NCI-H748 (cell line): ENCODE results near the gene CATSPER4.

Source experiments
- DNase-seq: peaks from one replicate; lab custom pipeline; 2025; ENCODE audit not compliant: unreplicated experiment; lab: John Stamatoyannopoulos, UW

CATSPER4 gene

DNA sequence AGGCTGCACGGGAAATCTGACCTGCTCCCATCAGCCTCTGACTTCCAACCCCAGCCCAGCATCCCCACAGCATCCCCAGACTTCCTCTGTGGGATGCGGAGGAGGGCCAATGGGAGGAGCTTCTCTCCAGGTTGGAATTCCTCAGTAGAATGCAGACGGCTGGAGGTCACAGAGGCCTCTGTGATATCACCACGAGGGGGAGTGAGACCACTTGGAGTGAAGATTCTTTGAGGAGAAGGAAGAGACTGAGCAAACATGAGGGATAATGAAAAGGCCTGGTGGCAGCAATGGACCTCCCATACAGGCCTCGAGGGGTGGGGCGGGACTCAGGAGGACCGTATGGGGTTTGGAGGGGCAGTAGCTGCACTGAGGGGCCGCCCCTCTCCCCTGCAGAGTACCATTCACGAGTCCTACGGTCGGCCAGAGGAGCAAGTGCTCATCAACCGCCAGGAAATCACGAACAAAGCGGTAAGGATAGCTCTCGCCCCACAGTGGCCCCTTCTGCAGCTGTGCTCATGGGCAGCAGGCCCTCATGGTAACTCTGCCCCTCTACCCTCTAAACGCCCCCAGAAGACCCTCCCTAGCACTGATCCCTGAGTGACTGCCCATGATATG lies at the start of gene CATSPER4:
Gene CATSPER4 (plus strand): TSS at position 230 of the 615 bp plus-strand sequence. CDS start 26 bp downstream, at position 256.
- DNase-seq, result peak; percentile 9

DNA sequence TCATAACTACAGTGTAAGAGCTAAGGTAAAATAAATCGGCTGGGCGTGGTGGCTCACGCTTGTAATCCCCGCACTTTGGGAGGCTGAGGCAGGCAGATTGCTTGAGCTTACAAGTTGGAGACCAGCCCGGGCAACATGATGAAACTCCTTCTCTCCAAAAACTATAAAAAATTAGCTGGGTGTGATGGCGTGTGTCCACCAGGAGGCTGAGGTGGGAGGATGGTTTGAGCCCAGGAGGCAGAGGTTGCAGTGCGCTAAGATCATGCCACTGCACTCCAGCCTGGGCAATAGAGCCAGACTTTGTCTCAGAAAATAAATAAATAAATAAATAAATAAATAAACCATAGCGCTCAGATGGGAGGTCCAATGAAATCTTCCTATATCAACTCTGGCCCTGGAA lies 48.2 kb upstream of the CATSPER4 start:
- no peak for DNase-seq

GRCh38 chr1:26145041-26145959 lies 45.1 kb upstream of the CATSPER4 start:
- peak; percentile 89 for DNase-seq

DNA sequence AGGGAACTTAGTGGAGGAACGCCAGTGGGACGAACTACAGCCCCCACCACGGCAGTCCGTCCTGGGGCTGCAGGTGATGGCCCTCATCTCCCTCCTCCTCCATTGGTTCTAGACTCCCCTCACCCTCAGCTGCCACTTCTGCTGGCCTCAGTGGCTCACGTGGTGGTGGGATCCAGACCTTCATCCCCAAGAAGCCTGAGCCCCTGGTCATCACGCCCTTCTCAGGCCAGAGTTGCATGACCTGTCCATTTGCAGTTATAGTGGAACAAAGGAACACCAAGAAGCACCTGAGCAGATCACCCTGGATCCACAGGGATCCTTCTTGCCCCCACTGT lies 44.5 kb upstream of the CATSPER4 start:
- DNase-seq, result no peak

DNA sequence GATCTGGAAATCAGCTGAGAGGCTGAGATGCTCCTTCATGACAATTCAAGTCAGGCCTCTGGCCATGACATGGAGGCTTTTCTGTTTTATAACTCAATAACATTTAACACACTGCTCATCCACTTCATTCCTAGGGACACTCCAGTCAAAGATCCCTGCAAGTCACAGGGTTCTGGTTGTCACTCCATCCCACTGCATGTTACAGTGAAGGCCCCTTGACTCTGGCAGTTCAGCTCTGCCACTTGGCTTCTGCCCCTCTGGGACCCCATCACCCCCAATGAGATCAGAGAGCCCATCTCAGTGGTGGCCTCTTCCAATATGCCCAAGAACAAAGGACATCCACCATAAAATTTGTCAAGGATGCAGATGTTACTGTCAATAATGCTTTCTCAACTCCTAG lies 41.5 kb upstream of the CATSPER4 start:
- DNase-seq, result no peak

DNA sequence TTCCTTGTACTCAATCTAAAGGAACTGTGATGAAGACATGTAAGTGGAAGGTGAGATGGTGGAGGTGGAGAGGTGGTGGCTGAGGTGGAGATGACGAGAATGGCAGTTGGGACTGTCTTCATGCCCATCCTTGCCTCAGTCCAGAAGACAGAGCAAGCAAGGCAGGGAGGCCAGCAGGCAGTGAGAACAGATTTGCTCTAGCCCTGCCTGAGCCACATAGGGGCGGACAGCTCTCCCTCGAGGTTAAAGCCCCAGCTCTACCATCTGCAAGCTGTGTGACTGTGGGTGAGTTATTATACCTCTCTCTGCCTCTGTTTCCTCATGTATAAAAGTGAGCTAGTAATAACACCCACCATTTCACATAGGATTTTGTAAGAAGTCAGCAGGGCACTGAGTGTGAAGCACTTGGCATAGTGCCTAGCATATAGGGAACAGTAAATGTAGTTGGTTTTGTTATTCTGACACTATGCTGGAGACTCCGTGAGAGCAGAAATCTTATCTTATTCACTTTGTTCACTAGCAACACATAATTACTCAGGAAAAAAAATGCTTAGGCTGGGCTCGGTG lies 36.4 kb upstream of the CATSPER4 start:
- DNase-seq, result no peak

GRCh38 chr1:26154750-26155149 lies 35.7 kb upstream of the CATSPER4 start:
- DNase-seq, result no peak

DNA sequence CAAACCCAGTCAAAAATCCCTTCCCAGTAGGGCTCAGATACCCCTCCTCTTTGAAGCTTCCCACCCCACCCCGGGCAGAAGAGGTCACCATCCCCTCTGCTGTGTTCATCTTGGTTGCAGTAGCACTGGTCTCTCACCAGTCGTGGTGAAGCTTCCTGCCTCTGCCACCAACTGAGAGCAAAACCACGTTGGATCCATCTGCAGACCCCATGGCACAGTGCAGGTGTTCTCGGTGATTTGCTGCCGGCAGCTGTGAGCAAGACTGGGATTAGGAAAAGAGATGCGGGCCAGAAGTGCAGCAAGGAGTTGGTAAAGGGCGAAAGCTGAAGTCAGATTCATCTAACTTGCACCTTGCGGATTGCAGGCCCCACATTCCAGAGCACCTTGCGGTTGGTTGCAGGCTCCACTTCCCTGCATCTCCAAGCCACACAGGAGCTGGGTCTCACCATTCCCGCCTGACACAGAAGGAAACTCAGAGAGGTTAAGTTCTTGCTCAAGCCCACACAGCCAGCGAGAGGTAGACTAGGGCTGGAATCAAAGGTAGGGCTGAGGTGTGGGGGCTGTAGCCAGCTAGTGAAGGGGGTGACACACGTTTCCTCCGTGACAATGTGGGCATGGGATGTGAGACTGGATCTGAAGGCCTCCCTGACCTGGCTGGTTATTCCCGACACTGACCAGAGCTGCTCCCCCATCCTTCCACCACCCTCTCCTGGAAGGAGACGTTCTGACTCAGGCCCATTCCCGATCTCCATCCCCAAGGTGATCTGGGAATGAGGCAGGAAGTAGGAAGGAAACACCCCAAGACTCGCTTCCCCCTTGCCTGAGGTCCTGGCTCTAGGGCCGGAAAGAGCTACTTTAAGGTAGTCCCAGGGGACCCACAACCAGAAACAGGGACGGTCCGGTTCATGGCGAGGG lies 34.8 kb upstream of the CATSPER4 start:
- DNase-seq, result no peak

DNA sequence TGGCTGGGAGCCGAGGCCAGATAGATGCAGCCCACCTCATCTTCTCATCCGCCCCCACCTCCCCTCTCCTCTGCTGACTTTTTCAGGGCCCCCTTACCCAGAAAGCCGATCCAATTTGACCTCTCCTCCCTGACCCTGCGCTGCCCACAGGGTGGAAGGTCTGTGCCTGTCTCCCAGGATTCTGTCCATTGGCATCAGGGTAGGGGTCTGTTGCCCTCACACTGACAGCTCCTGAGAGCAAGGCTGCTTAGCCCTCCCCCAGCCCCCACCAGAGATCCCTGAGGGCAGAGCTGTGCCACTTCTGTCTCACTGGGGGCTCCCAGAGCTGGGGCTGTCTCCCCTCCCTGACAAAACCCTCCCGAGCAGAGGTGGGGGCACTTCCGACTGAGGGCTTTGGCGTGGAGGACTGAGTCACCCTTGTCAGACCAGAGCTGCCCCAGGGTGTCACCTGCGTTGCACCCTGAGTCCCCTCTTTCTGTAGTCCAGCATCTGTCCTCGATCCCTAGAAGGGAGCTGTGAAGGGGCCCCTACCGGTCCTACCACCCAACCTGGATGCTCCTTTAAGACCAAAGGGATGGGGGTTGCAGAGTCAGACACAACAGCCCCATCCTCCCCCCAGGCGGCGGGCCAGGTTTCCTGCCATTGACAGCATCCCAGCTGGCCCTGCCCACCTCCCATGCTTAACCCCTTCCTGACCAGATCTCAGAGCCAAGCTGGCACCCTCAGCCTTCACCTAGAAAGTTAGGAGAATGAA lies 33.9 kb upstream of the CATSPER4 start:
- DNase-seq, result no peak

GRCh38 chr1:26158271-26158907 lies 32.0 kb upstream of the CATSPER4 start:
- no peak for DNase-seq

DNA sequence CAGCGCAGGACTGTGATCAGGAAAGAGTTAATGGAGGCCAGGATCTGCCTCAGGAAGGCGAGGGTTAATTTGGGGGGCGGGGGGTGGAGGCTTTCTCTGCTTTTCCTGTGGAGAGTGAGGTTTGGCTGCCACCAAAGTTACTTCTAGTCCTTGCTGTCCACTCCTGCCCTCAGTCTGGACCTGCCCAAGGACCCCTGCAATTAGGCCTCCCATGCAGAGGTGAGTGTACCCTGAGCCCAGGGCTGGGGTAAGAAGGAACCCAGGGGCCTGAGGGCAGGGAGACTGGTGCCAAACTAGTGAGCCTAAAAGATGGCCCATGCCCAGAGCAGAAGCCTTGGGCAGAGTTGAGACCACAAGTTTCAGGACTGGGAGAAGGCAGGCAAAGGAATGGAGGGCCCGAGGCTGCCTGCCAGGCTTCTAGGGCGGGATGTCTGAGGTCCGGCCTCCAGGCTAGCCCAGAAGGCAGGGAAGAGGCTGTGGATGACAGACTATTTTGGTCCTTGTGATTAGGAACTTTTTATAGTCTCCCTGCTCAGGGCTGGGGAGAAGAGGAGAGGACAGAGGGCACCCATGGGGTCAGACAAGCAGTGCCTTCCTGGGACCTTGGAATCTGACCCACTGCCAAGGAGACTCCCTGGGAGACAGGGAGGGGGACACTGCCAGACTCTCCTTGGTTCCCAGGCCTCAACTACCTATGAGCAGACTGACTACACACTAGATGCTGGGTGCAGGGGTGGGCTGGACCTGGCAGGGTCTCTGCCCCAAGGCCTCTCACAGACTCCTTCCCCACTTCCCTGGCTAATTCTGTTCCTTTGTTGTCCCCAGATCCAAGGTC lies 31.3 kb upstream of the CATSPER4 start, which contains the start of gene FAM110D:
Gene FAM110D (plus strand): TSS at position 172 of the 835 bp plus-strand sequence. CDS start 2,213 bp downstream, outside the sequence.
- DNase-seq, result no peak

GRCh38 chr1:26159743-26160039 lies 30.7 kb upstream of the CATSPER4 start:
- no peak for DNase-seq

GRCh38 chr1:26160527-26161414 lies 29.6 kb upstream of the CATSPER4 start:
- no peak for DNase-seq

DNA sequence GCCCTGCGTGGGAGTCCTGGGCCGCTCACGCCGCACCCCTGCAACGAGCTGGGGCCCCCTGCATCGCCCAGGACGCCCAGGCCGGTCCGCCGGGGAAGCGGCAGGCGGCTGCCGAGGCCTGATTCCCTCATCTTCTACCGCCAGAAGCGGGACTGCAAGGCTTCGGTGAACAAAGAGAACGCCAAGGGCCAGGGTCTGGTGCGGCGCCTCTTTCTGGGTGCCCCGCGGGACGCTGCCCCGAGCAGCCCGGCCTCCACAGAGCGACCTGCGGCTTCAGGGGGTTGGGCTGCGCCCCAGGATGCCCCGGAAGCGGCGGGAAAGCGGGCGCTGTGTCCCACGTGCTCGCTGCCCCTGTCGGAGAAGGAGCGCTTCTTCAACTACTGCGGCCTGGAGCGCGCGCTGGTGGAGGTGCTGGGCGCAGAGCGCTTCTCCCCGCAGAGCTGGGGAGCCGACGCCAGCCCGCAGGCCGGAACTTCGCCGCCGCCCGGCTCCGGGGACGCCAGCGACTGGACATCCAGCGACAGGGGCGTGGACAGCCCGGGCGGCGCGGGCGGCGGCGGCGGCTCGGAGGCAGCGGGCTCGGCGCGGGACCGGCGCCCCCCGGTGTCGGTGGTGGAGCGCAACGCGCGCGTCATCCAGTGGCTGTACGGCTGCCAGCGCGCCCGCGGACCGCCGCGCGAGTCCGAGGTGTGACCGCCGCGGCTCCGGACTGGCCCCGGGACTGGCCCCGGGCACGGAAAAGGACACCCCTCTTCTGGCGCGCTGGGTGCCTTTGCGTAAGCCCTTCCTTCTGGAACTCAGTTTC lies 28.8 kb upstream of the CATSPER4 start:
- DNase-seq, result peak; percentile 60

- no peak for DNase-seq
These were observed 28.1 kb upstream of the CATSPER4 start for GRCh38 chr1:26162220-26162709.

DNA sequence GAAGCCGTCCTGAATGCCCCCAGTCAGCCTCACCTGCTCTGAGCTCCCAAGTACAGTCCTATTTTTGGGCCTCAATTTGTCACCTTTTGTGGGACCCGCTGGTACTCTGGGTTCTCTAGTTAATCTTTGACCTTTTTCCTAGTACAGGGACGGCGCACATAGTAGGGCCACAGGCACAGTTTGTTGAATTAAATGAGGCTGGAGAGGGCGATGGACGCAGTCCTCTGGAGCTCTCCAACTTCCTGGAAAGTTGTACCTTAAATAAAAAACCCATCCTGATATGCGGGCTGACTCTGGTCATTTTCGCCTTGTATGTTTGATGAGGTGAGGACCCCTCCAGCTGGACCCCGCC lies 26.7 kb upstream of the CATSPER4 start:
- no peak for DNase-seq
